Mucosa of rectum (tissue), 2 donors: ENCODE data around the gene PLA2G3.
A peak's percentile ranks its signal among the peaks of the same experiment; 100 is the strongest.
"Not testable (repeated sequence)": the region's sequence is repeated elsewhere in the genome, so short reads cannot be mapped to it uniquely, and the experiment has no call there.

Experiments
- H3K27ac ChIP-seq, 2 donors: one replicate each; pipeline ENCODE4 v1.7.0; 2013; ENCODE audit warnings: inconsistent platforms in 2 of 2, low read depth in 2 of 2, low read length in 2 of 2
- H3K27me3 ChIP-seq, 2 donors: one replicate each; pipeline ENCODE4 v1.7.0; 2013; ENCODE audit warnings: low read length in 2 of 2; ENCODE audit not compliant: control insufficient read depth in 2 of 2, insufficient read depth in 2 of 2
- H3K36me3 ChIP-seq, 2 donors: one replicate each; pipeline ENCODE4 v1.7.0; 2013; ENCODE audit warnings: low read length in 2 of 2; ENCODE audit not compliant: control insufficient read depth in 2 of 2, insufficient read depth in 2 of 2
- H3K4me1 ChIP-seq, 2 donors: one replicate each; pipeline ENCODE4 v1.7.0; 2013; ENCODE audit warnings: low read length in 2 of 2, mild to moderate bottlenecking in 1 of 2; ENCODE audit not compliant: control insufficient read depth in 2 of 2, insufficient read depth in 2 of 2
- H3K4me3 ChIP-seq, 2 donors: one replicate each; pipeline ENCODE4 v1.7.0; 2013; ENCODE audit warnings: low read length in 2 of 2
- H3K9ac ChIP-seq, 2 donors: one replicate each; pipeline ENCODE4 v1.7.0; 2013; ENCODE audit warnings: low read length in 2 of 2, low read depth in 1 of 2, mild to moderate bottlenecking in 1 of 2
- H3K9me3 ChIP-seq, 2 donors: one replicate each; pipeline ENCODE4 v1.7.0; 2013; ENCODE audit warnings: low read length in 2 of 2; ENCODE audit not compliant: control insufficient read depth in 2 of 2
- donor health status: healthy.
- donor health status: Normal muscosa, but diverticular disease.

The PLA2G3 gene

DNA sequence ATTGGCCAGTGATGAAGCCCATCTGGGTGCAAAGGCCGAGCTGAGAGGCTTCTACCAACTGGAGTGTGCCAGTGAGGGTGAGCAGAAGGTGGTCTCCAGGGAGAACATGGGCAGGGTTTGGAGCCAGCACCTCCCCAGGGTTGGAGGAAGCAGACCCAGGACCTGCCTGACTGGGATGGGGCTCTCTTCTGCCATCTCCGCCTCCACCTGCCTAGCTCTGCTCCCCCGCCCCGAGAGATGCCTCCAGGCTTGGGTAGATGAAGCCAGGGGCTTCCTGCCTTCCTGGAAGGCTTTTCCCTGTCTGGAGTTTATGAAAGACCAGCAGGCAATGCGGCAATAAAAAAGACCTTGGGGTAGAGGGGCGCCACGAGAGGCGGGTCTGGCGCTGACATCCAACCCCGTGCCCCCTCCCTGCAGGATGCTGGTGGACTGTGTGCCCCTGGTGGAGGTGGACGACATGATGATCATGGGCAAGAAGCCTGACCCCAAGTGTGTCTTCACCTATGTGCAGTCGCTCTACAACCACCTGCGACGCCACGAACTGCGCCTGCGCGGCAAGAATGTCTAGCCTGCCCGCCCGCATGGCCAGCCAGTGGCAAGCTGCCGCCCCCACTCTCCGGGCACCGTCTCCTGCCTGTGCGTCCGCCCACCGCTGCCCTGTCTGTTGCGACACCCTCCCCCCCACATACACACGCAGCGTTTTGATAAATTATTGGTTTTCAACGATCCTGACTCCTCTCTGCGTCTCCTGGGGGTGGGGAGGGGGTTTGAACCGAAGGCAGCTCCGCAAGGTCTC lies 36.2 kb downstream of the PLA2G3 start:
- peaks cover 15 to 18% of the 10 kb centered on the region in 2 donors for H3K36me3 ChIP-seq
- no peak overlapping the region for H3K4me3 ChIP-seq
- H3K9me3 ChIP-seq, result no peaks in the 10 kb centered on the region
- H3K9ac ChIP-seq, result no peak overlapping the region
- peaks cover 7 to 16% of the 10 kb centered on the region in 2 donors for H3K4me1 ChIP-seq
- H3K27me3 ChIP-seq, result no peaks in the 10 kb centered on the region
- H3K27ac ChIP-seq, result peak overlapping the region in 1 of 2 donors; percentile 63

DNA sequence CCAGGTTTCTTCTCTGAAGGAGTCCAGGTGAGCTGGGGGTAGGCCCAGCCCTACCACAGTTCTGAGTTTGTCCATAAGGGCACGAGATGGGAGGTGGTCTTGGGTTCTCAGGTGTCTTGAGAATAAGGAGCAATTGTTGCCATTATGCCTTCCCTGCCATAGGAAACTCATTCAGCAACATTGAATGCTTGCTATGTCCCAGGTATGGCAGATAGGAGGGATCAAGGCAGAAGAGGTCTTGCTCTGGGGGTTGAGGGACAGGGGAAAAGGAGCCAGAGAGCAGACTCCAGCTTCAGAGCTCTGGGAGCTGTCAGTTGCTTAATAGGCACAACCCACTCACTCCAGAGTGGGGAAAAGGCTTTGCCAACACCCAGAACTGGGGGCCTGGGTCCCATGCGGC lies 37.2 kb downstream of the PLA2G3 start:
- no peak overlapping the region for H3K4me3 ChIP-seq
- H3K36me3 ChIP-seq, result peaks cover 17 to 22% of the 10 kb centered on the region in 2 donors
- peaks cover 7 to 16% of the 10 kb centered on the region in 2 donors for H3K4me1 ChIP-seq
- H3K9me3 ChIP-seq, result no peaks in the 10 kb centered on the region
- no peak overlapping the region for H3K9ac ChIP-seq
- no peaks in the 10 kb centered on the region for H3K27me3 ChIP-seq
- H3K27ac ChIP-seq, result peak overlapping the region; percentile 63 to 77

DNA sequence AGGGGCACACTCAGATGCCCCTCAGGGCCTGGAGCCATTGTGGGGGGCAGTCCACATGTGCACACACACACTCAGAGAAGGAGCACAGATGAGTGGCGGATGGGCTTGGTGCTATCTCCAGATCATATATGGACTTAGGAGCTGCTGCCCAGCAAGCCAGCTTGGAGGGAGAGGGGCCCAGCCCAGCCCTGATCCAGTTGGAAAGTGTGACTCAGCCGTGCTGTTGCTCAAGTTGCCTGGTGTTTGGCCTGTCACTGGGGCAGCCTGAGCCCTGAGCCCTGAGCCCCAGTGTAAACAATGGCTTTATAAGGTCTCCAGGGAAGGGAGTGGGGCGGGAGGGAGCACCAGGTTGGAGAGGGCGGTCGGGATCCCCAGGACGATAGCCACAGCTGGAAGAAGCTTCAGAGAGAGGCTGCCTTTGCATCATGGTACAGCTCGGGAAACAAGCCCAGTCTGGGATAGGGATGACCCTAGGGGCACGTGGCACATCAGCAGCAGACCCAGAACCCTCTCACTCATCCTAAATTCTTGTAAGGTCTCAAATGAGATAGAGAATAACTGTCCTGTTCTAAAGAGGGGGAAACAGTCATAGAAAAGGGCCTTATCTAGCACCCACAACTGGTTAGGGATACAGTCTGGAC lies 37.7 kb downstream of the PLA2G3 start:
- Histone ChIP-seq H3K9me3 (no peaks in the 10 kb centered on the region), H3K36me3 (peaks cover 22 to 27% of the 10 kb centered on the region in 2 donors), H3K27ac (peak overlapping the region; percentile 69 to 77), H3K9ac (no peak overlapping the region), H3K27me3 (no peaks in the 10 kb centered on the region), H3K4me3 (no peak overlapping the region), H3K4me1 (peaks cover 4 to 11% of the 10 kb centered on the region in 2 donors)

DNA sequence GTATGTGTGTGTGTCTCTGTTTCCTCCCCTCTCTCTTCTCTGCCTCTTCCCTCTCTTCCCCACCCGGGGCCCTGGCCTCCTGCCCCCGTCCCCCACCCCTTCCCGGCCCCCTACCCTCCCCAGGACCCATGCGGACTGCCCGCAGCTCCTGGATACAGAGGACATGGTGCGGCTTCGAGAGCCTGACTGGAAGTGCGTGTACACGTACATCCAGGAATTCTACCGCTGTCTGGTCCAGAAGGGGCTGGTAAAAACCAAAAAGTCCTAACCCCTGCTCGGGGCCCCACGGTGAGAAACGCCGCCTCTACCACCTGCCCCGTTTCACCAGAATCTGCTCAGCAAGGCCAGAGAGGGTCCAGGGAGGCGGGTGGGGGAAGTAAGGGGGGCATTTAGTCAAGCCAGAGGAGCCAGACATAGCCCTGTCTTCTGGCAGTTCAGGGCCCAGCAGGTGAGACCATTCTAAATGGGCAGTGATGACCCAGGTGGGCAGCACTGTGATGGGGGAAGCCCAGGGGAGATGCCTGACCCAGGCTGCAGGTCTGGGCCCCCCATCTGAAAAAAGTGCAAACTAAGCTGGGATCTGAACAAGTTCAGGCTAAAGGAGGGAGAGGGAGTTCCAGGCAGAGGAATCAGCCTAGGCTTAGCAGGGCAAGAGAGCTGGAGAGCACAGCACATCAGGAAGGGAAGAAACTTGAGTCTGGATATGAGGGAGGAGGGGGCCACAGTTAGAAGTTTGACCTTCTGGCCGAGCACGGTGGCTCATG lies 39.4 kb downstream of the PLA2G3 start:
- Histone ChIP-seq H3K4me1 (no peaks in the 10 kb centered on the region), H3K4me3 (no peak overlapping the region), H3K36me3 (peaks cover 32 to 37% of the 10 kb centered on the region in 2 donors), H3K9me3 (no peaks in the 10 kb centered on the region), H3K27ac (peak overlapping the region in 1 of 2 donors; percentile 69), H3K27me3 (no peaks in the 10 kb centered on the region), H3K9ac (no peak overlapping the region)

DNA sequence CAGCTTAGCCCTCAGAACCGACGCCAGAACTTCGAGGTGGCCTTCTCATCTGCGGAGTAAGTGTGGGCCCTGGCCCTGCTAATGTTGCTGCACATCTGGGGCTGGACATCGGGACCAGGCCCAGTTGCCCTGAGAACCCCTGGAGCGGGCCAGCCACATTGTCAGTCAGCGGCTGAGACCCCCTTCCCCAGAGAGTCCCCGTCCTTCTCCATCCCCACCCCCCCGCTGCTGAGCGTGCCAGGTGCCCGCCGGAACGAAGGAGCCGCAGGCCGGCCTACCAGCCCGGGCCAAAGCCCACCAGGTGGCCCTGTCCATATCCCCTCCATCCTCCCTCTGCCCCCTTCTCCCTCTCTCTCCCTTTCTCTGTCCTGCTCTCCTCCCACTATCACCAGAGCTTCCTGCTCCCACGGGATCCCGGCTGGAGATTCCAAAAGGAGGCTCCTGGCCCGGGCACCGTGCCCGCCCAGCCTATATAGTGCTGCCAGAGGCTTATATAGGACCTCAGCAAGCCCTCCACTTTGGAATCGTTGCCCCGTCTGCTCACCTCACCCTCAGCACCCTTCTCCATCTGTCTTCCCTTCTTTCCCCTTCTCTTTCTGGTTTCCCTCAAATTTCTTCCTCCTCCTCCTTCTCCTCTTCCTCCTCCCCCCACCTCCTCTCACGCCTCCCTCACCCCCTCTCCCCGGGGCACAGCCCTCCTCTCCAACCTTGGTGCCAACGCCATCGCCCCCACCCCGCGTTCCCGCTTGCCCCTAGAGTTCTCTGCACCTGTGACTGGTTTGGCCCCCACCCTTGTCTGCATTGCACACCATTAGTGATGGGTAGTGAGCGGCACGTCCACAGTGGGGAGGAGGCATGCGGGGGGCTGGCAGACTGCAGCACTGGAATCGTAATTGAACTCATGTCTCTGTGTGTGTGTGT lies 40.2 kb downstream of the PLA2G3 start:
- Histone ChIP-seq H3K36me3 (peaks cover 40 to 46% of the 10 kb centered on the region in 2 donors), H3K9ac (no peak overlapping the region), H3K4me1 (no peaks in the 10 kb centered on the region), H3K9me3 (no peaks in the 10 kb centered on the region), H3K27ac (peak overlapping the region in 1 of 2 donors; percentile 16), H3K4me3 (no peak overlapping the region), H3K27me3 (no peaks in the 10 kb centered on the region)

DNA sequence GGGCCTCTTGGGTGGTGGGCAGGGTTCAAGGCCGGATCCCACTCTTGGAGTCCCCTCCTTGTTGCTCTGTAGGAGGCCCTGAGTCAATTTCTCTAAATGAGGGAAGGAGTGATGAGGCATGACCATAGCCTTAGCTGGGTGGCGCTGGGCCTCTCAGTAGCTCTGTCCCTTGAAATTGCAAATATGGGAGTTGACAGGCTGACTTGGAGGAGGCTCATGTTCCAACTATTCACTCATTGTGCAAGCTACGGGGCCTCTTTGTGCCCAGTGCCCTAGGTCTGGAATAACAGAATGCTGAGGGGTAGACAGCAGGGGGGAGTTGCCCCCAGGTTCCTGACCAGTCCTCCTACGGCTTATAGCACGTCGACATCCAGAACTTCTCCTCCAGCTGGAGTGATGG lies 40.9 kb downstream of the PLA2G3 start:
- Histone ChIP-seq H3K27me3 (no peaks in the 10 kb centered on the region), H3K4me1 (no peaks in the 10 kb centered on the region), H3K27ac (peak overlapping the region; percentile 37 to 63), H3K4me3 (no peak overlapping the region), H3K9me3 (no peaks in the 10 kb centered on the region), H3K36me3 (peaks cover 45 to 50% of the 10 kb centered on the region in 2 donors), H3K9ac (no peak overlapping the region)

DNA sequence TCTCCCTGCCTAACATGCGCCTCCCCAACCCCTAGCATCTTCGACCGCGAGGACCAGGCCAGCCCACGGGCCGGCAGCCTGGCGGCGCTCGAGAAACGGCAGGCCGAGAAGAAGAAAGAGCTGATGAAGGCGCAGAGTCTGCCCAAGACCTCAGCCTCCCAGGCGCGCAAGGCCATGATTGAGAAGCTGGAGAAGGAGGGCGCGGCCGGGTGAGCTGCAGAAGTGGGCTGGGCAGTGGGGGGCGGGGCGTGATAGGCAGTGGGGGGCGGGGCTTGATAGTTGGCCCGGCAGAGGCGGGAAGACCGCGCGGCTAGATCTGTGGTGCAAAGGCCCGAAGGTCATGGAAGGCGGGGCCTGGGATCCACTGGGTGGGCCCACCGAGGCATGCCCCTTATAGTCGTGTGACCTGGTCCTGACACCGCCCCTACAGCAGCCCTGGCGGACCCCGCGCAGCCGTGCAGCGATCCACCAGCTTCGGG lies 41.6 kb downstream of the PLA2G3 start:
- H3K27me3 ChIP-seq, result no peaks in the 10 kb centered on the region
- peak overlapping the region; percentile 37 to 63 for H3K27ac ChIP-seq
- no peaks in the 10 kb centered on the region for H3K4me1 ChIP-seq
- no peak overlapping the region for H3K4me3 ChIP-seq
- peak overlapping the region in 1 of 2 donors; percentile 14 for H3K9ac ChIP-seq
- peaks cover 46 to 48% of the 10 kb centered on the region in 2 donors for H3K36me3 ChIP-seq
- no peaks in the 10 kb centered on the region for H3K9me3 ChIP-seq

DNA sequence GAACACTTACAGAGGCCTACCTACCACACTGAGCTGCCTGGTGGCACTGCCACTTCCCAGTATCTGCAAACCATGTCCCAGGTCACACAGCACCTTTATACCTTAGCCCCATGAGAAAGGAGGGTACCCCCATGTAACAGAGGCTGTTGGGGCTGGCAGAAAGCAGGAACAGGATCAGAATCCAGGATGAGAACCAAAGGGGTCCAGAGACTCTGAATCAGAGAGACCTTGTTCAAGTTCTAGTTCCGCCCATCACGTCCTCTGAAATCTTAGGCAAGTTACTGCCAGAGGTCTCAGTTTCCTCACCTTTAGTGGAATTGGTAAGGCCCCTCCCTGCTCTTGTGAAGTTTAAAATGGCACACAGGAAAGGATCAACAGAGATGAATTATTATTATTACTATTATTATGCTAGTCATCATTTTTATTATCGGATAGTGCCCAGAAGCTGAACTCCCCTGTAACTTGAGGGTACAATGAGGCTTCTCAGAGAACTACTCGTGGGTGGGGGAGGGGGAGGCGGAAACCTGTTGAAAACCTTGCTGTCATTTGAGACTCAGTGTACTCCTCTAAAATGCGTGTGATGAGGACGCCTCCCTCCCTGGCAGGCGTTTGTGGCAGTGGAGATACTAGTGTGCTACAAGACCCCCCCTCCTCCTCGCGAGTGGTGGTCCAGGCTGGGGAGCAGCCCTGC lies 42.2 kb downstream of the PLA2G3 start:
- Histone ChIP-seq H3K9me3 (no peaks in the 10 kb centered on the region), H3K4me3 (no peak overlapping the region), H3K9ac (no peak overlapping the region), H3K36me3 (peaks cover 43 to 46% of the 10 kb centered on the region in 2 donors), H3K4me1 (no peaks in the 10 kb centered on the region), H3K27me3 (no peaks in the 10 kb centered on the region), H3K27ac (peak overlapping the region in 1 of 2 donors; percentile 63)

DNA sequence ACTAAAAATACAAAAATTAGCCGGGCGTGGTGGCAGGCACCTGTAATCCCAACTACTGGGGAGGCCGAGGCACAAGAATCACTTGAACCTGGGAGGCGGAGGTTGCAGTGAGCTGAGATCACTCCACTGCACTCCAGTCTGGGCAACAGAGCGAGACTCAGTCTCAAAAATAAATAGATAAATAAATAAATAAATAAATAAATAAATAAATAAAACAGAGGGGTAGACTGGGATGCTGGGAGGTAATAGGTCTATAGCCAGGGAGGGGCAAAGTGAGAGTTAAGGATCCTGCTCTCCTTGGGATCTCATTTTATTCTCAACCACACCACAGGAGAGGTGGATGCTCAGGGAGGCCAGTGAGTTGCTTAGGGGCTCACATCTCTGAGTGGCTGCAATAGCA lies 42.8 kb downstream of the PLA2G3 start:
- not testable (repeated sequence) for H3K4me1 ChIP-seq, H3K27me3 ChIP-seq, H3K9ac ChIP-seq, H3K4me3 ChIP-seq, H3K27ac ChIP-seq, H3K9me3 ChIP-seq
- H3K36me3 ChIP-seq, result peaks cover 48 to 49% of the 10 kb centered on the region in 2 donors
